Measurements from ENCODE around the gene RPUSD4. TPM values are rescaled to one million over a fixed set of nuclear protein-coding genes. Genes with fewer than 3 reads are reported as not detected.

The RPUSD4 gene
- total and polyA plus RNA-seq, 9 of the 15 experiments (the other 6 are each of a cell fraction or from before 2014, with no cell fraction given), result 27.4 to 56.2 (median 44.6) TPM

GRCh38 chr11:126211236-126212088 lies at the start of gene RPUSD4, which contains the start of gene FAM118B (continued):
- peak; percentile 72 for TF ChIP-seq CBX1 (IDR thresholded peaks at IDR 0.05; ENCODE audit: low read depth)
- TF ChIP-seq ZFP1 (CRISPR knock-in tag; IDR thresholded peaks at IDR 0.05), result no peak
- no peak for TF ChIP-seq ZBTB5 (IDR thresholded peaks at IDR 0.05)
- TF ChIP-seq CBX5 (IDR thresholded peaks at IDR 0.05; ENCODE audit: borderline replicate concordance, low read depth), result no peak
- TF ChIP-seq TAF7 (tag; IDR thresholded peaks at IDR 0.05), result peak; percentile 85
- TF ChIP-seq ZC3H4 (CRISPR knock-in tag; IDR thresholded peaks at IDR 0.05; ENCODE audit: borderline replicate concordance), result no peak
- no peak for TF ChIP-seq WHSC1 (IDR thresholded peaks at IDR 0.05; ENCODE audit: low read length)
- TF ChIP-seq MIER1 (IDR thresholded peaks at IDR 0.05; ENCODE audit: low read depth), result 0 out of 2 replicates have a peak, but pooled peaks have one; percentile 28
- TF ChIP-seq MEF2D (tag; conservative IDR thresholded peaks at IDR 0.05; ENCODE audit: low read depth), result no peak; the same call in 1 of the 2 replicates
- no peak for TF ChIP-seq MBD1 (CRISPR knock-in tag; IDR thresholded peaks at IDR 0.05)
- TF ChIP-seq JUNB (CRISPR knock-in tag; conservative IDR thresholded peaks at IDR 0.05), result no peak
- TF ChIP-seq ESRRA (IDR thresholded peaks at IDR 0.05; ENCODE audit: borderline replicate concordance, low read depth), result no peak
- no peak for TF ChIP-seq SIRT6 (IDR thresholded peaks at IDR 0.05; ENCODE audit: low read depth, low read length)
- no peak for TF ChIP-seq BRF1 (IDR thresholded peaks at IDR 0.05; ENCODE audit: borderline replicate concordance, extremely low read depth, insufficient read length)
- TF ChIP-seq RFX1 (IDR thresholded peaks at IDR 0.05), result no peak
- no peak for TF ChIP-seq PURB (CRISPR knock-in tag; IDR thresholded peaks at IDR 0.05; ENCODE audit: low read depth)
- no peak for TF ChIP-seq ZFPM2 (CRISPR knock-in tag; IDR thresholded peaks at IDR 0.05)
- no peak for TF ChIP-seq ZNF507 (tag; conservative IDR thresholded peaks at IDR 0.05)
- peak in 1 of 3 experiments; percentile 12; a peak in 1 of 6 replicates for TF ChIP-seq CTCF (IDR thresholded peaks at IDR 0.05 in 2 of 3, conservative IDR thresholded peaks at IDR 0.05 in 1 of 3; ENCODE audit: insufficient read depth in 2 of 3, low read depth in 1 of 3, low read length in 3 of 3)
- no peak for TF ChIP-seq FOXJ2 (tag; IDR thresholded peaks at IDR 0.05)
- TF ChIP-seq ZNF274 (IDR thresholded peaks at IDR 0.05; ENCODE audit: borderline replicate concordance, low read depth, low read length), result no peak
- no peak for TF ChIP-seq ARID3A (IDR thresholded peaks at IDR 0.05; ENCODE audit: borderline replicate concordance, low read depth, low read length)

All from K562 (cell line).